Transverse colon (tissue), 4 donors: ENCODE results near the gene DEGS2. TPM values are rescaled to one million over a fixed set of nuclear protein-coding genes. Genes with fewer than 3 reads are reported as not detected.

Source experiments
- DNase-seq: peaks from one replicate; pipeline ENCODE4 v3.0.0-alpha.2; 2019
- H3K27ac ChIP-seq, 4 donors: fragments of 200-600 bp; sonication (generic); 2 replicates each; pipeline ENCODE4 v1.5.1; 2016 to 2018; ENCODE audit warnings: inconsistent platforms in 4 of 4
- H3K27me3 ChIP-seq: fragments of 200-600 bp; sonication (generic); 2 replicates; pipeline ENCODE4 v1.5.1; 2017; ENCODE audit warnings: inconsistent platforms
- H3K36me3 ChIP-seq, 4 donors: fragments of 200-600 bp; sonication (generic); 2 replicates each; pipeline ENCODE4 v1.5.1; 2017 to 2019; ENCODE audit warnings: inconsistent platforms in 4 of 4
- H3K4me1 ChIP-seq, 4 donors: fragments of 200-600 bp; sonication (generic); 2 replicates each; pipeline ENCODE4 v1.5.1; 2017 to 2020; ENCODE audit warnings: inconsistent platforms in 4 of 4
- H3K4me3 ChIP-seq, 4 donors: fragments of 200-600 bp; sonication (generic); 1 replicate in 1 of 4; 2 replicates in 3 of 4; pipeline versions ENCODE4 v1.5.1 to v1.6.1; 2017 to 2019; ENCODE audit warnings: inconsistent platforms in 4 of 4
- H3K9me3 ChIP-seq, 2 donors: fragments of 200-600 bp; sonication (generic); 2 replicates each; pipeline ENCODE4 v1.5.1; 2017 to 2019; ENCODE audit warnings: inconsistent platforms in 2 of 2
- CTCF ChIP-seq, 5 experiments: fragments of 200-600 bp in 3 of 5; fragments of 450-650 bp in 2 of 5; sonication (generic) in 3 of 5; IDR thresholded peaks; 1 replicate in 2 of 5; 2 replicates in 3 of 5; pipeline ENCODE4 v1.5.1; 2016 to 2017; ENCODE audit warnings: antibody characterized with exemption in 5 of 5, inconsistent platforms in 3 of 5, mild to moderate bottlenecking in 2 of 5, moderate library complexity in 1 of 5
- EP300 ChIP-seq: sonication (generic); formaldehyde crosslinking; IDR thresholded peaks from one replicate; pipeline ENCODE4 v1.6.1; 2017; ENCODE audit warnings: antibody characterized with exemption, low read depth
- POLR2A ChIP-seq: fragments of 450-650 bp; IDR thresholded peaks from one replicate; pipeline ENCODE4 v1.6.1; 2016; ENCODE audit warnings: antibody characterized with exemption, mild to moderate bottlenecking, moderate library complexity
- POLR2AphosphoS5 ChIP-seq, 3 donors: sonication (generic); formaldehyde crosslinking; IDR thresholded peaks; one replicate each; pipeline ENCODE4 v1.6.1; 2016; ENCODE audit warnings: antibody characterized with exemption in 3 of 3
- WGBS, 2 donors: methylation state at CpG; one replicate each; pipeline ENCODE4 v1.1.5; 2018; ENCODE audit warnings: low coverage in 1 of 2; 5-methylcytosine and 5-hydroxymethylcytosine counted together
- in situ Hi-C, 4 donors: fragments of 200-750 bp; cut with MboI; loops; one replicate each; pipeline versions ENCODE4 v1.15.0 to v1.15.1; 2017; ENCODE audit warnings: low sequenced_read_pairs in 3 of 4, low pct_ligation_motif_present in 1 of 4, low pct_unique_long_range_greater_than_20kb in 1 of 4
- intact Hi-C: fragments of 100-400 bp; cut with DNase I; formaldehyde crosslinking; loops from one replicate; pipeline ENCODE4 v1.15.1; 2023; ENCODE audit warnings: low total_unique reads
- total RNA-seq, 4 donors: library from RNA; depleted of rRNA; stranded (reverse); fragments of >200 nt; gene quantifications; one replicate each; pipeline ENCODE4 v1.1.0, GENCODE V29; 2016

DEGS2 gene
- total RNA-seq, 4 donors from 2014 or later, result 4.9 to 33.2 (median 23.7) TPM

GRCh38 chr14:100107236-100107635 lies 52.2 kb downstream of the DEGS2 start:
- Histone ChIP-seq H3K36me3 (no peaks in the 10 kb centered on the region), H3K4me3 (no peak overlapping the region), H3K9me3 (no peaks in the 10 kb centered on the region), H3K4me1 (peaks cover 15 to 57% (median 29%) of the 10 kb centered on the region in 4 donors), H3K27ac (no peak overlapping the region), H3K27me3 (no peaks in the 10 kb centered on the region)
- in situ Hi-C loops, result loop anchor here in 3 of 4 donors (10.0 to 25.0 kb wide), 2 partner anchors 120 to 122 kb away; no protein-coding TSS in a partner anchor
- TF ChIP-seq CTCF (IDR thresholded peaks at IDR 0.05) (no peak), POLR2A (no peak), POLR2AphosphoS5 (IDR thresholded peaks at IDR 0.05) (no peak), EP300 (no peak)
- no peak for DNase-seq
- WGBS, 2 donors, result 83% methylated on average over 5 of the region's 5 CpGs; no CpG with 5 or more reads in 1 of the 2 donors
- intact Hi-C loops, result loop anchor here (5.0 kb wide), 2 partner anchors 55 to 120 kb away; no protein-coding TSS in a partner anchor

- H3K4me3 ChIP-seq, result no peak overlapping the region
- peaks cover 15 to 57% (median 29%) of the 10 kb centered on the region in 4 donors for H3K4me1 ChIP-seq
- DNase-seq, result no peak
- H3K9me3 ChIP-seq, result no peaks in the 10 kb centered on the region
- no peak overlapping the region for H3K27ac ChIP-seq
- intact Hi-C loops (loop anchor here (5.0 kb wide), 2 partner anchors 54 to 119 kb away; no protein-coding TSS in a partner anchor), in situ Hi-C loops (loop anchor here in 3 of 4 donors (10.0 to 25.0 kb wide), 2 partner anchors 119 to 122 kb away; no protein-coding TSS in a partner anchor)
- no peaks in the 10 kb centered on the region for H3K36me3 ChIP-seq
- WGBS, 2 donors, result 85 to 90% methylated on average over 9 to 17 of the region's 17 CpGs
- H3K27me3 ChIP-seq, result no peaks in the 10 kb centered on the region
- TF ChIP-seq EP300 (no peak), POLR2A (no peak)
These were observed 53.0 kb downstream of the DEGS2 start for GRCh38 chr14:100106250-100107112.

GRCh38 chr14:100105357-100106169 lies 53.9 kb downstream of the DEGS2 start:
- Histone ChIP-seq H3K27ac (peak overlapping the region in 2 of 4 donors; percentile 45 to 71), H3K27me3 (no peaks in the 10 kb centered on the region), H3K36me3 (no peaks in the 10 kb centered on the region), H3K4me3 (no peak overlapping the region), H3K9me3 (no peaks in the 10 kb centered on the region), H3K4me1 (peaks cover 15 to 57% (median 29%) of the 10 kb centered on the region in 4 donors)
- DNase-seq, result no peak
- TF ChIP-seq POLR2A, result no peak
- in situ Hi-C loops (loop anchor here in 3 of 4 donors (10.0 to 25.0 kb wide), 2 partner anchors 118 to 121 kb away; no protein-coding TSS in a partner anchor), intact Hi-C loops (loop anchor here (5.0 kb wide), 2 partner anchors 53 to 118 kb away; no protein-coding TSS in a partner anchor)
- 79 to 100% methylated on average over 7 to 16 of the region's 16 CpGs for WGBS, 2 donors

GRCh38 chr14:100104523-100105300 lies 54.7 kb downstream of the DEGS2 start:
- Histone ChIP-seq H3K36me3 (no peaks in the 10 kb centered on the region), H3K27ac (peak overlapping the region; percentile 41 to 71 (median 48)), H3K4me3 (no peak overlapping the region), H3K4me1 (peaks cover 15 to 57% (median 29%) of the 10 kb centered on the region in 4 donors), H3K27me3 (no peaks in the 10 kb centered on the region), H3K9me3 (no peaks in the 10 kb centered on the region)
- DNase-seq, result no peak
- in situ Hi-C loops, result loop anchor here in 3 of 4 donors (10.0 to 25.0 kb wide), 2 partner anchors 117 to 120 kb away; no protein-coding TSS in a partner anchor
- intact Hi-C loops, result loop anchor here (5.0 kb wide), 2 partner anchors 52 to 117 kb away; no protein-coding TSS in a partner anchor
- TF ChIP-seq EP300 (no peak), POLR2AphosphoS5 (IDR thresholded peaks at IDR 0.05) (no peak), POLR2A (no peak), CTCF (IDR thresholded peaks at IDR 0.05) (no peak)
- WGBS, 2 donors, result 60 to 74% methylated on average over 2 to 7 of the region's 7 CpGs
